LNCaP clone FGC (cell line): Measurements from ENCODE around the gene NRL.
A peak's percentile ranks its signal among the peaks of the same experiment; 100 is the strongest.

Experiments used
- DNase-seq: peaks from one replicate; pipeline ENCODE4 v3.0.0-alpha.2; 2011; ENCODE audit warnings: low read depth
- H3K4me3 ChIP-seq: 2 replicates; pipeline ENCODE4 v1.5.1; 2011; ENCODE audit warnings: mild to moderate bottlenecking, low read depth, low read length, control low read depth
- TF ChIP-seq, protein P1 (sequence below): IDR thresholded peaks from 2 replicates; pipeline ENCODE4 v1.5.1; 2012; ENCODE audit warnings: mild to moderate bottlenecking; ENCODE audit not compliant: control insufficient read depth, insufficient read depth; ENCODE audit errors: extremely low read depth

NRL gene

DNA sequence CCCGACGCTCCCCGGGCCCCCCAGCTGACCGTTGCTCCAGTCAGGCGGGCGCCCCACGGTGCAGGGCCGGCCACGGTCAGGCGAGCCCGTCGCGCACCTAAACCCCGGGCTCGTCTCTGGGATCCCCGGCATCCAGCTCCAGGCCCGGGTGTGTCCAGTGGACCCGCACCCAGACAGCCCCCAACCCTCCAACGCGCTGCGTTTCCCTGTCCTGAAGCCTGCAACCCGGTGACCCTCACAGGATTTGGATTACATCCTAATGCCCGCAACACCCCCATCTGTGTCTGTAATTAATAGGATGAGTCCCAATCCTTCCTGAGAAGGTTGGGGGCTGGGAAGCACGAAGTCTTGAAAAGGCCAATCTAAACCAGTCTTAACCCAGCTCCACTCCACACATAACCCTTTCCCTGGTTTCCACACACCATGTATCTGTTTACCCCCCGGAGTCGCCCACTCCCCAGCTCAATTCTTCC is 33.0 kb downstream of the NRL start:
- TF ChIP-seq, protein P1, sequence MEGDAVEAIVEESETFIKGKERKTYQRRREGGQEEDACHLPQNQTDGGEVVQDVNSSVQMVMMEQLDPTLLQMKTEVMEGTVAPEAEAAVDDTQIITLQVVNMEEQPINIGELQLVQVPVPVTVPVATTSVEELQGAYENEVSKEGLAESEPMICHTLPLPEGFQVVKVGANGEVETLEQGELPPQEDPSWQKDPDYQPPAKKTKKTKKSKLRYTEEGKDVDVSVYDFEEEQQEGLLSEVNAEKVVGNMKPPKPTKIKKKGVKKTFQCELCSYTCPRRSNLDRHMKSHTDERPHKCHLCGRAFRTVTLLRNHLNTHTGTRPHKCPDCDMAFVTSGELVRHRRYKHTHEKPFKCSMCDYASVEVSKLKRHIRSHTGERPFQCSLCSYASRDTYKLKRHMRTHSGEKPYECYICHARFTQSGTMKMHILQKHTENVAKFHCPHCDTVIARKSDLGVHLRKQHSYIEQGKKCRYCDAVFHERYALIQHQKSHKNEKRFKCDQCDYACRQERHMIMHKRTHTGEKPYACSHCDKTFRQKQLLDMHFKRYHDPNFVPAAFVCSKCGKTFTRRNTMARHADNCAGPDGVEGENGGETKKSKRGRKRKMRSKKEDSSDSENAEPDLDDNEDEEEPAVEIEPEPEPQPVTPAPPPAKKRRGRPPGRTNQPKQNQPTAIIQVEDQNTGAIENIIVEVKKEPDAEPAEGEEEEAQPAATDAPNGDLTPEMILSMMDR: no peak
- peak overlapping the region; percentile 54 for H3K4me3 ChIP-seq
- DNase-seq: no peak

DNA sequence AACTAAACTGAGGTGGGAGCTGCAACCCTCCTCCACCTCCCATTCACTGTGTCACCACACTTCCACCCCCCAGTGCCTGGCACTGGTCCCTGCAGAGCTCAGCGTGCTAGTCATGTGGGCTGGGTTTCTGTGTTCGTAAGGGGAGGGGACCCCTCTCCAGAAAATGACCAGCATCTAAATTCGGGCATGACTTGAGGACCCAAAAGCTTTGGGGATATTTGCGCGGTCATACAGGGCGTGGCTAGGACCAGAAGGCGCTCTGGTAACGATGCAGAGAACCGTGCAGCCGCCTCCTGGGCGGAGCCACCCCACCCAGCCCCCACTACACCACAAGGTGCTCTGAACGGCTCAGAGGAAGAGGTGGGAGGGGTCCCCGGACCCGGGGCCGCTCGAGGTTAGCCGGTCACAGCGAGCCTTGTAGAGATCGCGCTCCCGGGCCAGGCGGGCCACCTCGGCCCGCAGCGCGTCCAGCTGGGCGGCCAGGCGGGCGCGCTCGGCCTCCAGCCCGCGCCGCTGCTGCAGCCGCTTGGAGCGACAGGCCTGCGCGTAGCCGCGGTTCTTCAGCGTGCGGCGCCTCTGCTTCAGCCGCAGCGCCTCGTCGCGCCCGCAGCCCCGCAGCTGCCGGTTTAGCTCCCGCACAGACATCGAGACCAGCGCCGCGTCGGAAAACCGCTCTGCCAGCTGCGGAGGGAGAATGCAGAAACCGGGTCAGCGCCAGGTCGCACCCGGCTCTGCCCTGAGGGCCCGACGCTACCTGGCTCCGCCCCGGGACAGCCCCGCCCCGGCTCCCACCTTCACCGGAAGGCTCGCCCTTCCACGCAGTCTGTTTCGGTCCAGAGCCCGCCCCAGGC is 33.6 kb downstream of the NRL start:
- DNase-seq: no peak
- peak overlapping the region; percentile 54 for H3K4me3 ChIP-seq
- TF ChIP-seq, protein P1: no peak

DNA sequence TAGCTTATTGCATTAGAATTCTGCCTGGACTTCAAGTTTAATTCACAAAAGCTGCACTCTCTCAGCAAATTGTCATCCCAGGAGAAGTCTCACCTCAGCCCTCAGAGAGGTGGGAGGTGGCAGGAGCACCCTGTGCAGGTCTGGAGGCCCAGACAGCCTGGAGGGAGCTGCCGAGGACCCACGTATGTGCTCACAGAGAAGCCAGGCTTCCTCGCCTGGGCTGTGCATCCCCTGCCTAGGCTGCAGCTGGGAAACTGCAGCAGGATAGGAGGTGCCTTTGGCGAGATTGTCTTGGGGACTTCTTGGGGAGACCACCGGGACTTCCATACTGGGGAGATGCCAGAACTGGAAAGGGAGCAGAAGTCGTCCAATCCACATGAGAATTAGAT is 34.6 kb downstream of the NRL start:
- TF ChIP-seq, protein P1: no peak
- DNase-seq: no peak
- H3K4me3 ChIP-seq: no peak overlapping the region

DNA sequence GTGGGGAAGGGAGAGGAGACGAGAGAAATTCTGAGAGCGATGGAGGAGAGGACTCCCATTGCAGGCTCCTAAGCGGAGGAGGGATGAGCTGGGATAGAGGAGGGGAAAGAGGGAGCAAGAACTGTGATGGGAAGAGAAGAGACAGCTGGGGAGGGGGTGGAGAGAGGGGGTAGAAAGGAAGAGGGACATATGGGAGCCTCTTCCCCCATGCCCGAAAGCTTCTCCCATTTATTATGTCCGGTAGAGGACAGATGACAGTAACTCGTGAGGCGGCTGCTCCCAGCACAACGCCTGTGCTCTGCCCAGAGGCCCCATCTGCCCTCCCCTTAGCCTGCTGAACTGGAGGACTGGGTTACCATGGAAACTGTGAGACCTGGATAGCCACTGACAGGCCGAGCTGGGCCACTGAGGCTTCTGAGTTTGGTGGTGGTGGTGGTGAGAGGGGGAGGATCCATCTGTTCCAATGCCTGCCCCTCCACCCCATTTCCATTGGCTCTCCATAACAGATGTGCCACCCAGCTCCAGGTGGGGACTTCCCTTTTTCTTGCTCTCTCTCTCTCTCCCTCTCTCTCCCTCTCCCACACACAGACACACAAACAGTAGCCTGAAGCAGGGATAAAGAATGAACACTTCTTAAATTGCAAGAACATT is 35.1 kb downstream of the NRL start:
- DNase-seq: no peak
- no peak overlapping the region for H3K4me3 ChIP-seq
- TF ChIP-seq, protein P1: no peak

DNA sequence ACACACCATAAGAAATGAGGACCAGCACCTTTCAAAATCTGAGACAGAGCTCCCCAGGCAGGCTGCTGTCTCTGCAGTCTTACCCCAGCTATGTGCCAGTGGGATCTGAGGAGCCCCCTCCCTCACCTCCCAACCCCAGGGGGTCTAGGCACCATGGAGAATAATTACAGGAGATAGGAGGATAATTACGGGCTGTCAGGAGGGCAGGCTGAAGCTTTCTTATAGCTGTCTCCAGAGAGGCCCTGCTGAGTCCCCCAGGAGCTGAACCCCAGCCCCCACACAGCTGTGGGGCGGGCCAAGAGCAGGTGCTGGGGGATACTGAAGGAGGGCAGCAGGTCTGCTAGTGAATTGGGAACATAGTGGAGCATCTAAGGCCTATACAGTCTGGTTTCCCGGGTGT is 36.6 kb downstream of the NRL start:
- no peak for DNase-seq
- TF ChIP-seq, protein P1: no peak
- H3K4me3 ChIP-seq: no peak overlapping the region

DNA sequence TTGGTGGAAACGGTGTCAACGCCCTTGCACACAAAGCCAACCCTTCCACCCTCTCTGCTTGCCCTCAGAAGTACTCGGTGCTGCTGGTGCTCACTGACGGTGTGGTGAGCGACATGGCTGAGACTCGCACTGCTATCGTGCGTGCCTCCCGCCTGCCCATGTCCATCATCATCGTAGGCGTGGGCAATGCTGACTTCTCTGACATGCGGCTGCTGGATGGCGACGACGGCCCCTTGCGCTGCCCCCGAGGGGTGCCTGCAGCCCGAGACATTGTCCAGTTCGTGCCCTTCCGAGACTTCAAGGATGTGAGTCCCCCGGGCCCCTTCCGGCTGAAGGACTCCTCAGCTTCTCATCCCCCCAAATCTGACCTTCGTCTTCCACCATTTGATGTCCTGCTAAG is 37.7 kb downstream of the NRL start:
- H3K4me3 ChIP-seq: no peak overlapping the region
- TF ChIP-seq, protein P1: no peak
- DNase-seq: no peak
